CD14-positive monocyte (primary cell): ENCODE results near the gene TTC7B. TPM values are rescaled to one million over a fixed set of nuclear protein-coding genes. Genes with fewer than 3 reads are reported as not detected.

Source experiments
- DNase-seq, 3 donors: peaks; one replicate each; pipeline ENCODE4 v3.0.0-alpha.2; 2011 to 2022
- H2AFZ ChIP-seq: 2 replicates; pipeline ENCODE4 v1.6.0; 2012; ENCODE audit warnings: mild to moderate bottlenecking, low read depth, low read length, inconsistent platforms; ENCODE audit not compliant: insufficient read depth, poor library complexity, severe bottlenecking
- H3K27ac ChIP-seq, 2 donors: 1 replicate in 1 of 2; 2 replicates in 1 of 2; pipeline ENCODE4 v1.5.1; 2012 to 2013; ENCODE audit warnings: low read length in 2 of 2, control low read depth in 1 of 2, inconsistent platforms in 1 of 2, low read depth in 1 of 2, mild to moderate bottlenecking in 1 of 2
- H3K27me3 ChIP-seq, 2 donors: one replicate each; pipeline versions ENCODE4 v1.6.0 to v1.6.1; 2011 to 2013; ENCODE audit warnings: low read length in 2 of 2; ENCODE audit not compliant: control insufficient read depth in 2 of 2, insufficient read depth in 2 of 2
- H3K36me3 ChIP-seq, 2 donors: replicated peaks in 1 of 2; 1 replicate in 1 of 2; 2 replicates in 1 of 2; pipeline versions ENCODE4 v1.5.1 to v1.6.1; 2012 to 2013; ENCODE audit warnings: low read length in 2 of 2, control low read depth in 1 of 2, inconsistent platforms in 1 of 2, mild to moderate bottlenecking in 1 of 2; ENCODE audit not compliant: insufficient read depth in 2 of 2, control insufficient read depth in 1 of 2
- H3K4me1 ChIP-seq, 2 donors: 1 replicate in 1 of 2; 2 replicates in 1 of 2; pipeline versions ENCODE4 v1.5.1 to v1.6.1; 2012 to 2013; ENCODE audit warnings: low read length in 2 of 2, control low read depth in 1 of 2, inconsistent platforms in 1 of 2, mild to moderate bottlenecking in 1 of 2, moderate library complexity in 1 of 2; ENCODE audit not compliant: insufficient read depth in 2 of 2, control insufficient read depth in 1 of 2
- H3K4me2 ChIP-seq: replicated peaks from 2 replicates; pipeline ENCODE3; 2012; ENCODE audit warnings: low read length, moderate library complexity, mild to moderate bottlenecking; ENCODE audit not compliant: poor library complexity, severe bottlenecking; ENCODE audit errors: extremely low read depth
- H3K4me3 ChIP-seq, 3 experiments: fragments of 200-600 bp in 1 of 3; sonication (generic) in 1 of 3; replicated peaks in 1 of 3; 1 replicate in 2 of 3; 2 replicates in 1 of 3; pipeline ENCODE4 v1.5.1; 2011 to 2013; ENCODE audit warnings: low read length in 3 of 3, mild to moderate bottlenecking in 3 of 3, control low read depth in 2 of 3, low read depth in 2 of 3, inconsistent platforms in 1 of 3, moderate library complexity in 1 of 3
- H3K79me2 ChIP-seq: 2 replicates; pipeline ENCODE4 v1.6.0; 2012; ENCODE audit warnings: mild to moderate bottlenecking, control low read depth, inconsistent platforms, low read length, moderate library complexity; ENCODE audit not compliant: insufficient read depth
- H3K9ac ChIP-seq: 2 replicates; pipeline ENCODE4 v1.6.0; 2017; ENCODE audit warnings: low read length, mild to moderate bottlenecking; ENCODE audit not compliant: insufficient read depth, poor library complexity, severe bottlenecking
- H3K9me3 ChIP-seq, 2 donors: replicated peaks in 1 of 2; 1 replicate in 1 of 2; 2 replicates in 1 of 2; pipeline versions ENCODE4 v1.5.1 to v1.6.1; 2012 to 2013; ENCODE audit warnings: low read length in 2 of 2, control low read depth in 1 of 2; ENCODE audit not compliant: control insufficient read depth in 1 of 2, insufficient read depth in 1 of 2
- H4K20me1 ChIP-seq: 2 replicates; pipeline ENCODE4 v1.6.0; 2012; ENCODE audit warnings: mild to moderate bottlenecking, low read length, control low read depth, moderate library complexity; ENCODE audit not compliant: insufficient read depth
- H3K27ac Mint-ChIP-seq, 7 donors: one replicate each; pipeline ENCODE4 v1.8.0; 2020; ENCODE audit warnings: mild to moderate bottlenecking in 7 of 7, mixed read lengths in 7 of 7, moderate library complexity in 6 of 7, inconsistent platforms in 2 of 7
- H3K27me3 Mint-ChIP-seq, 3 donors: one replicate each; pipeline ENCODE4 v1.8.0; 2021 to 2022; ENCODE audit warnings: low read depth in 3 of 3, mild to moderate bottlenecking in 3 of 3, mixed read lengths in 3 of 3, moderate library complexity in 3 of 3, inconsistent platforms in 1 of 3
- H3K36me3 Mint-ChIP-seq, 2 donors: one replicate each; pipeline ENCODE4 v1.8.0; 2020; ENCODE audit warnings: mixed read lengths in 2 of 2, inconsistent platforms in 1 of 2, mild to moderate bottlenecking in 1 of 2
- H3K4me1 Mint-ChIP-seq: one replicate; pipeline ENCODE4 v1.8.0; 2020; ENCODE audit warnings: mild to moderate bottlenecking, mixed read lengths
- H3K4me3 Mint-ChIP-seq, 2 donors: one replicate each; pipeline ENCODE4 v1.8.0; 2020; ENCODE audit warnings: mild to moderate bottlenecking in 2 of 2, mixed read lengths in 2 of 2, moderate library complexity in 1 of 2
- H3K9me3 Mint-ChIP-seq, 7 donors: one replicate each; pipeline ENCODE4 v1.8.0; 2020 to 2022; ENCODE audit warnings: mixed read lengths in 7 of 7, mild to moderate bottlenecking in 6 of 7, moderate library complexity in 6 of 7, inconsistent platforms in 2 of 7
- WGBS: methylation state at CpG from one replicate; pipeline ENCODE4 v1.1.5; 2013; ENCODE audit warnings: missing lambda C conversion rate; ENCODE audit not compliant: insufficient coverage; 5-methylcytosine and 5-hydroxymethylcytosine counted together
- intact Hi-C, 2 donors: fragments of 100-400 bp; cut with micrococcal nuclease; formaldehyde crosslinking; loops; one replicate each; pipeline versions ENCODE4 v1.15.0 to v1.15.1; 2023
- polyA plus RNA-seq, 3 donors: library from polyadenylated mRNA; depleted of rRNA in 1 of 3; unstranded in 2 of 3; stranded (reverse) in 1 of 3; fragments of 300-500 nt in 2 of 3; fragments of >200 nt in 1 of 3; fragmentation: Illumina TruSeq in 2 of 3; gene quantifications; 1 replicate in 2 of 3; 2 replicates in 1 of 3; pipeline ENCODE4 v1.2.3, GENCODE V29; 2012 to 2021
- TF ChIP-seq, protein P1 (sequence below): fragments of 200-600 bp; IDR thresholded peaks from one replicate; pipeline ENCODE4 v1.8.0; 2022; ENCODE audit warnings: antibody characterized with exemption, mild to moderate bottlenecking

Gene TTC7B
- polyA plus RNA-seq, 3 donors: 0.87 to 2.6 (median 1.2) TPM

DNA sequence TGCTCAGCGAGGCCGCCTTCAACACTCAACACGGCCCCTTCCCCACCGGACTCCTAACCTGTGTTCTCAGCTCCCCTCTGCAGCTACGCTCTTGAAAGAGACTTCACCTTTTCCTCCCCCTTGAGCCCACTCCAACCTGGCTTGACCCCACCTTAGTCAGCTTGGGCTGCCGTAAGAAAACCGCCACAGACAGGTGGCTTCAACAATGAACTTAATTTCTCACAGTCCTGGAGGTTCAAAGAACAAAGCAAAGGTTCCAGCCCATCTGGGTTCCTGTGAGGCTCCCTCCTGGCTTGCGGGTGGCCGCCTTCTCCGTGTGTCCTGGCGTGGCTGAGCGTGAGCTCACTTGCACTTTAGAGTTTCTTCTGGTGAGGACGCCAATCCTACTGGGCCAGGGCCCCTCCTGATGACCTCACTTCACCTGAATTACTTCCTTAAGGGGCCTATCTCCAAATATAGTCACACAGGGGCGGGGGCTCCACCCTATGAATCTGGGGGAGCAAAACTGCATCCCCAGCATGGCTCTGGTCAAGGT lies 280.6 kb downstream of the TTC7B start:
- Histone ChIP-seq H3K36me3 (no peaks in the 10 kb centered on the region), H4K20me1 (no peaks in the 10 kb centered on the region), H3K4me2 (no peak overlapping the region), H3K4me3 (no peak overlapping the region), H3K79me2 (no peaks in the 10 kb centered on the region), H3K27ac (no peak overlapping the region), H3K27me3 (no peaks in the 10 kb centered on the region), H3K4me1 (no peaks in the 10 kb centered on the region), H2AFZ (no peak overlapping the region), H3K9me3 (no peaks in the 10 kb centered on the region), H3K9ac (no peak overlapping the region)
- H3K4me1 Mint-ChIP-seq: peaks cover 8% of the 10 kb centered on the region
- peaks cover 0 to 7% (median 0%) of the 10 kb centered on the region in 7 donors for H3K9me3 Mint-ChIP-seq
- no peaks in the 10 kb centered on the region for H3K36me3 Mint-ChIP-seq
- TF ChIP-seq, protein P1, sequence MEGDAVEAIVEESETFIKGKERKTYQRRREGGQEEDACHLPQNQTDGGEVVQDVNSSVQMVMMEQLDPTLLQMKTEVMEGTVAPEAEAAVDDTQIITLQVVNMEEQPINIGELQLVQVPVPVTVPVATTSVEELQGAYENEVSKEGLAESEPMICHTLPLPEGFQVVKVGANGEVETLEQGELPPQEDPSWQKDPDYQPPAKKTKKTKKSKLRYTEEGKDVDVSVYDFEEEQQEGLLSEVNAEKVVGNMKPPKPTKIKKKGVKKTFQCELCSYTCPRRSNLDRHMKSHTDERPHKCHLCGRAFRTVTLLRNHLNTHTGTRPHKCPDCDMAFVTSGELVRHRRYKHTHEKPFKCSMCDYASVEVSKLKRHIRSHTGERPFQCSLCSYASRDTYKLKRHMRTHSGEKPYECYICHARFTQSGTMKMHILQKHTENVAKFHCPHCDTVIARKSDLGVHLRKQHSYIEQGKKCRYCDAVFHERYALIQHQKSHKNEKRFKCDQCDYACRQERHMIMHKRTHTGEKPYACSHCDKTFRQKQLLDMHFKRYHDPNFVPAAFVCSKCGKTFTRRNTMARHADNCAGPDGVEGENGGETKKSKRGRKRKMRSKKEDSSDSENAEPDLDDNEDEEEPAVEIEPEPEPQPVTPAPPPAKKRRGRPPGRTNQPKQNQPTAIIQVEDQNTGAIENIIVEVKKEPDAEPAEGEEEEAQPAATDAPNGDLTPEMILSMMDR: no peak
- intact Hi-C loops: no loop called here
- H3K27ac Mint-ChIP-seq: peak overlapping the region in 1 of 7 donors; percentile 62
- peaks cover 2 to 7% (median 5%) of the 10 kb centered on the region in 3 donors for H3K27me3 Mint-ChIP-seq
- no peak overlapping the region for H3K4me3 Mint-ChIP-seq
- no peak for DNase-seq
- 98% methylated on average over 14 of the region's 14 CpGs for WGBS

DNA sequence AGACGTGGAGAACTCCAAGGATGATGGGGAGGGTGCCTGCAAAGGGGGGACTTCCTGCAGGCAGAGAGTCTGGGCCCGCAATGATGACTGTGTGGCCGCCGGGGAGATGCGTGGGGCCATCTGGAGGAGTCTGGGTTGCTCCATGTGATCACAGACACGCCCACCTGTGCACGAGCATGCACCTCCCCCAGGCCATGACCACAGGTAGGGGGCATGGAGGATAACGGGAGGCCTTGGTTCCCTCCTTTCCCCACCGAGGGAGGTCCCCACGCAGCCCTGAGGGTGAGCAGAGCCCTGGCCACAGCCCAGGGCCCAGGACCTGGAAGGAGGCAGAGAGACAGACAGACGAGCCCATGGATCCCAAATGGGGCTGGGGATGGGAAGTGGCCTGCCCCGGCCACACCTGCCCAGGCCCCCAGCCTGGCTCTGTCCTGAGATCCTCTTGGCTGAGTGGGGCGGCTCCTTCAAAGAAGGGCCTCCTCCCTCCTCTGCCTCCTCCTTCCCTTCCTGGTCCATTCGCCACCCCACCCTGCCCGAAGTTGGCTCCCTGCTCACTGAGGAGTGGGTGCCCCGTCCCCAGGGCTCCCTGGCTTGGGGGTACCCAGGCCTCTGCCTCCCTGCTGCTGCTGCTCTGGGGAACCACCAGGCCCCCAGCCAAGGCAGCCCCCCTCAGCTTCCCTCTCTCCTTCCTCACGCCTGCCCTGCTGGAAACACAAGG lies 281.2 kb downstream of the TTC7B start:
- Mint-ChIP-seq H3K9me3 (peaks cover 0 to 7% (median 0%) of the 10 kb centered on the region in 7 donors), H3K27ac (no peak overlapping the region), H3K4me3 (no peak overlapping the region), H3K4me1 (peaks cover 8% of the 10 kb centered on the region), H3K36me3 (no peaks in the 10 kb centered on the region), H3K27me3 (peaks cover 2 to 6% (median 5%) of the 10 kb centered on the region in 3 donors)
- H3K4me1 ChIP-seq: no peaks in the 10 kb centered on the region
- no peak overlapping the region for H3K4me3 ChIP-seq
- no peaks in the 10 kb centered on the region for H3K9me3 ChIP-seq
- H3K27me3 ChIP-seq: no peaks in the 10 kb centered on the region
- no peak overlapping the region for H3K27ac ChIP-seq
- TF ChIP-seq, protein P1: no peak
- H3K36me3 ChIP-seq: no peaks in the 10 kb centered on the region
- no peaks in the 10 kb centered on the region for H4K20me1 ChIP-seq
- intact Hi-C loops: no loop called here
- no peaks in the 10 kb centered on the region for H3K79me2 ChIP-seq
- DNase-seq: no peak
- H2AFZ ChIP-seq: no peak overlapping the region
- H3K9ac ChIP-seq: no peak overlapping the region
- no peak overlapping the region for H3K4me2 ChIP-seq
- WGBS: 92% methylated on average over 12 of the region's 17 CpGs
